Kidney epithelial cell (primary cell): ENCODE data around the gene PLXNA4. TPM values are rescaled to one million over a fixed set of nuclear protein-coding genes. Genes with fewer than 3 reads are reported as not detected.
A peak's percentile ranks its signal among the peaks of the same experiment; 100 is the strongest.

Experiments
- DNase-seq: peaks from one replicate; pipeline ENCODE4 v3.0.0-alpha.2; 2010; ENCODE audit warnings: low read depth
- H3K27me3 ChIP-seq: 2 replicates; pipeline ENCODE4 v1.6.0; 2011; ENCODE audit warnings: low read length; ENCODE audit not compliant: control insufficient read depth, insufficient read depth
- H3K36me3 ChIP-seq: 2 replicates; pipeline ENCODE4 v1.5.1; 2011; ENCODE audit warnings: low read length; ENCODE audit not compliant: control insufficient read depth, insufficient read depth
- H3K4me3 ChIP-seq: 2 replicates; pipeline ENCODE4 v1.5.1; 2011; ENCODE audit warnings: low read depth, mild to moderate bottlenecking, control low read depth, low read length
- CTCF ChIP-seq: IDR thresholded peaks from 2 replicates; pipeline ENCODE4 v1.5.1; 2011; ENCODE audit warnings: mild to moderate bottlenecking, moderate library complexity, low read length, control low read depth, inconsistent platforms; ENCODE audit not compliant: insufficient read depth, poor library complexity, severe bottlenecking
- total RNA-seq: library from RNA; depleted of rRNA; stranded (reverse); fragments of >200 nt; gene quantifications from 2 replicates; pipeline ENCODE4 v1.2.3, GENCODE V29; 2015

The PLXNA4 gene
- total RNA-seq, 1 donor from 2014 or later, result 5.9 TPM

GRCh38 chr7:132145063-132145462, 431.2 kb downstream of the PLXNA4 start:
- Histone ChIP-seq H3K4me3 (no peak overlapping the region), H3K27me3 (no peaks in the 10 kb centered on the region), H3K36me3 (no peaks in the 10 kb centered on the region)
- no peak for TF ChIP-seq CTCF
- no peak for DNase-seq

- no peak for TF ChIP-seq CTCF
- Histone ChIP-seq H3K4me3 (no peak overlapping the region), H3K36me3 (no peaks in the 10 kb centered on the region), H3K27me3 (no peaks in the 10 kb centered on the region)
- no peak for DNase-seq
Observed at GRCh38 chr7:132142006-132142405, 434.3 kb downstream of the PLXNA4 start.

GRCh38 chr7:132141109-132141508, 435.2 kb downstream of the PLXNA4 start:
- TF ChIP-seq CTCF, result no peak
- Histone ChIP-seq H3K27me3 (no peaks in the 10 kb centered on the region), H3K4me3 (no peak overlapping the region), H3K36me3 (no peaks in the 10 kb centered on the region)
- DNase-seq, result no peak

- no peak overlapping the region for H3K4me3 ChIP-seq
- TF ChIP-seq CTCF, result no peak
- DNase-seq, result no peak
- H3K36me3 ChIP-seq, result no peaks in the 10 kb centered on the region
- H3K27me3 ChIP-seq, result no peaks in the 10 kb centered on the region
Observed at GRCh38 chr7:132140341-132140740, 435.9 kb downstream of the PLXNA4 start.

- peak; percentile 31 for DNase-seq
- no peaks in the 10 kb centered on the region for H3K36me3 ChIP-seq
- TF ChIP-seq CTCF, result no peak
- H3K27me3 ChIP-seq, result no peaks in the 10 kb centered on the region
- no peak overlapping the region for H3K4me3 ChIP-seq
Observed at GRCh38 chr7:132138817-132139216, 437.5 kb downstream of the PLXNA4 start.

- no peak for TF ChIP-seq CTCF
- no peaks in the 10 kb centered on the region for H3K27me3 ChIP-seq
- H3K4me3 ChIP-seq, result no peak overlapping the region
- H3K36me3 ChIP-seq, result no peaks in the 10 kb centered on the region
- no peak for DNase-seq
Observed at GRCh38 chr7:132137681-132138080, 438.6 kb downstream of the PLXNA4 start.
